Measurements from ENCODE around the gene IL23R. TPM values are rescaled to one million over a fixed set of nuclear protein-coding genes. Genes with fewer than 3 reads are reported as not detected.
"Not testable (repeated sequence)": the region's sequence is repeated elsewhere in the genome, so short reads cannot be mapped to it uniquely, and the experiment has no call there.

Gene IL23R
- total RNA-seq, 1 experiment from 2014 or later, result not detected

DNA sequence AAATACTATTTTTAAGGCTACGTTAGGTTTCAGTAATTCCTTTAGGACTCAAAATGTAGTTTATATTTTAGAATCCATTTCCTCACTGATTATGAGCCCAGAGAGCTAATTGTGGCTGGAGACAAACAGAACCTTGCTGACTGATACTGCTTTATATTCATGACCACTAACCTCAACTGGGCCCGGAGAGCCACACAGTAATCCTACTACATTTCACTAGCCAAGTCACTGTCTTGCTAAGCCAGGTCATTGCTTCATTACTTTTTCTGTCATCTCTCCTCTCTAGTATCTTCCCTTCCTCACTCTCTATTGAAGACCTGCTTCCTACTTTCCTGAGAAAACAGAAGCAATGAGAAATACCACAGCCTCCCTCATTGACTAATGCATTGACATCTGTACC is 24.7 kb downstream of the IL23R start:
- DNase-seq (ENCODE audit: low read depth in 1 of 2, low spot score in 2 of 2), result no peak
- H3K36me3 ChIP-seq, result no peaks in the 10 kb centered on the region
- no peaks in the 10 kb centered on the region for H3K9me3 ChIP-seq (replicated peaks)
- no peaks in the 10 kb centered on the region; the same call in 1 of the 2 replicates for H3K27me3 ChIP-seq (replicated peaks)
- no peaks in the 10 kb centered on the region; the same call in 1 of the 2 replicates for H3K4me1 ChIP-seq (replicated peaks)
- H3K4me3 ChIP-seq, result no peak overlapping the region
- no peak overlapping the region for H3K27ac ChIP-seq

DNA sequence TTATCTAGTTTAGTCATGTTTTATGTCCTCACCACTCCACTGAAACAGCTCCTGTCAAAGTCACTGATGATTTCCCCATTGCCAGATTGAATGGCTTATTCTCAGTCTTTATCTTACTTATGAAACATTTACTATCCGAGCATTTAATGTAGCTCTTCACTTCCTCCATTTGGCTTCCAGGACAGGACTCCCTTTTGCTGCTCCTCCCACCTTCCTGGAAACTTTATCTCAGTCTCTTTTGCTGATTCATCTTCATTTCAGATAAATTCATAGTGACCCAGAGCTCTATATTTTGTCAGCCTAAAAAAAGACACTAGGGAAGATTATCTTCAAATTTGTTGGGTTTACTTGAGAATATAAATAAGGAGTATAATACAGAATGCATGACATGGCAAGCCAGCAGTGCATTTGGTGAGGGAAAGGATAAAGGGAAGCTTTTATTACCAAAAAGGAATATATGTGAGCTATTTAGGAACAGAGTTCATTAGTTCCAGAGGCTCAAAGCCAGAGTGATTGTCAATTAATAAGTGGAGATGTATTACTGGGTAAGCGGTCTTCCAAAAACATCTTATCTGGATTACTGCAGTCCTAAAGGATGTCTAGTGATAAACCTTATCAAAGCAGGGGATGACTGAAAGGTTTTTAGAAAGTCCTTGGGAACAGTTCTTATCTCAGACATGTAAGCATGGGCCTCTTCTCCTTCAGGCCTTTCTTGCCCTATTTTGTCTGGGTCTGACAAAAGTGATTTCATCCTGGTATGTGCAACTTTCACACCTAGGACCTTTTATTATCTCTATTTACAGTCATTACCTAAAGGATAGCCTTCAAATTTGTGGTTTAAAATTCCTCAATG is 25.6 kb downstream of the IL23R start:
- H3K27ac ChIP-seq, result no peak overlapping the region
- no peaks in the 10 kb centered on the region for H3K9me3 ChIP-seq (replicated peaks)
- H3K27me3 ChIP-seq (replicated peaks), result no peaks in the 10 kb centered on the region; the same call in 1 of the 2 replicates
- no peaks in the 10 kb centered on the region for H3K36me3 ChIP-seq
- H3K4me3 ChIP-seq, result no peak overlapping the region
- DNase-seq (ENCODE audit: low read depth in 1 of 2, low spot score in 2 of 2), result no peak
- H3K4me1 ChIP-seq (replicated peaks), result no peaks in the 10 kb centered on the region; the same call in 1 of the 2 replicates

DNA sequence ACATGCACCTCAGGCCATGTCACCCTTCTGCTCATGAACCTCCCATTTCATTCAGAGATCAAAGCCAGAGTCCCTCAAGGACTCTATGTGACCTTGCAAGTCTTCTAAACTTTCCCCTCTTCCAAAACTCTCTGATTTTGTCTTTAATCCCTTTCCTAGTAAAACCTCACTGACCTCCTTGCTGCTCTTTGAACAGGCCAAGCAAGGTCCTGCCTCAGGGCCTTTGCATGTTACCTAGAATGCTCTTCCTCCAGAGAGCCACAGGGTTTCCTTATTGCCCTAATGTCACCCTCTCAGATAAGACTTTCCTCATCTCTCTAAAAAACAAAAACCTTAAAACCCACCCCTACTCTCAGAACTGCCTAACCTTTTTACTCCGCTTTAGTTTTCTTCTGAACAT is 26.6 kb downstream of the IL23R start:
- Histone ChIP-seq H3K36me3 (no peaks in the 10 kb centered on the region), H3K4me1 (replicated peaks) (no peaks in the 10 kb centered on the region; the same call in 1 of the 2 replicates), H3K27ac (no peak overlapping the region), H3K9me3 (replicated peaks) (no peaks in the 10 kb centered on the region), H3K4me3 (no peak overlapping the region), H3K27me3 (replicated peaks) (no peaks in the 10 kb centered on the region; the same call in 1 of the 2 replicates)
- DNase-seq (ENCODE audit: low read depth in 1 of 2, low spot score in 2 of 2), result no peak

DNA sequence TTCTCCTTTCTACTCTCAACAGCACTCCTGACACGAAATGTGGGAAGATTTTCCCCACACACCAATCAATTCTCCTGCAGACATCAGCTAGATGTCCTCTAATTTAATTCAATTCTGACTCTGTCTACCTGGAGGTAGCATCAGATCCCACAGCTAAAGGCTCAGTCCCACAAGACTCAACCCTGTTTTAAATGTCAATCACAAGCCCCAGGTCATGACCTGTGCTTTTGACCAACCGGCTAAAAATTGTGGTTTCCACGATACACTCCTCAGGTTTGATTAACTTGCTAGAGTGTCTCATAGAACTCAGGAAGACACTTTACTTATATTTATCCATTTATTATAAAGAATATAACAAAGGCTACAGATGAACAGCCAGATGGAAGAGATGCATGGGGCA is 27.4 kb downstream of the IL23R start:
- Histone ChIP-seq H3K9me3 (replicated peaks) (no peaks in the 10 kb centered on the region), H3K4me1 (replicated peaks) (no peaks in the 10 kb centered on the region; the same call in 1 of the 2 replicates), H3K27ac (no peak overlapping the region), H3K27me3 (replicated peaks) (no peaks in the 10 kb centered on the region; the same call in 1 of the 2 replicates), H3K36me3 (no peaks in the 10 kb centered on the region), H3K4me3 (no peak overlapping the region)
- no peak for DNase-seq (ENCODE audit: low read depth in 1 of 2, low spot score in 2 of 2)

DNA sequence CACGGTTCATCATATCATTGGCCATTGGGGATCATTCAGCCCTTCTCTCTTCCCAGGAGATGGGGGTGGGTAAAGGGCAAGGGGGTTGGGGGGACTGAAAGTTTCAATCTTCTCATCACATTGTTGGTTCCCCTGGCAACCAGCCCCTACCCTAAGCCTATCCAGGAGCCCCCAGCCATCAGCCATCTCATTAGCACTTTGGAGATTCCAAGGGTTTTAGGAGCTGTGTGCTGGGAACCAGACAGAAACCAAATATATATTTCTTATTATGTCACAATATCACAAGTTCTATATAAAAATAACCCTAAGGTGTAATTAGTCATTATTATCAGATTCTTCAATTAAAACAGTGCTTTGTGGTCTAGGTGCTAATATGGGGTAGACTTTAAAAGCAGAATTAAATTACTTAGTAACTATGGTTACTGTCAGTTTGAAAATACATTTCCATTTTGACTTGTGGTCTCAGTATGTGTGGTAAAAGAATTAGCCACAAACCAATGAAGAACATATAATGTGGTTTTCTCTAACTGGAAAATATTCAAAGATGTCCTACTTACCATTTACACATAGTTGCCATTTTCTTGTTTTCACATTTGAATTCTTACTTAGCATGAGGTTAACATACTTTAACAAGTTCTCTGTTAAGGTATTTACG is 28.1 kb downstream of the IL23R start:
- DNase-seq (ENCODE audit: low read depth in 1 of 2, low spot score in 2 of 2), result no peak
- no peak overlapping the region for H3K27ac ChIP-seq
- H3K9me3 ChIP-seq (replicated peaks), result no peaks in the 10 kb centered on the region

DNA sequence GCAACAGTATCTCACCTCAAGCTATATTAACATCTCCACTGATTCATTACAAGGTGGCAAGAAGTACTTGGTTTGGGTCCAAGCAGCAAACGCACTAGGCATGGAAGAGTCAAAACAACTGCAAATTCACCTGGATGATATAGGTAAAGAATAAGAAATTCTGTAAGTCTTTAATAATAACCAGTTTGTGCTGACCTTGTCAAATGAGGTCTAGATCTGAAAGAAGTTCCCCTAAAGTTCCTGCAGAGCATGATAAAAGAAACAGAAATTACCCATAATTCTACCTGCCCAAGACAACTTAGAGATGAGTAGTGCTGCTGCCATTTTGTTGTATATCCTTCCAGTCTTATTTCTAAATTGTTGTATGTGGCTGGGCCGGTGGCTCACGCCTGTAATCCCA is 34.5 kb downstream of the IL23R start:
- no peaks in the 10 kb centered on the region for H3K27me3 ChIP-seq (replicated peaks)
- H3K36me3 ChIP-seq, result no peaks in the 10 kb centered on the region
- H3K4me3 ChIP-seq, result no peak overlapping the region
- H3K27ac ChIP-seq, result no peak overlapping the region
- no peaks in the 10 kb centered on the region for H3K9me3 ChIP-seq (replicated peaks)
- H3K4me1 ChIP-seq (replicated peaks), result no peaks in the 10 kb centered on the region
- DNase-seq (ENCODE audit: low read depth in 1 of 2, low spot score in 2 of 2), result no peak

More for the DNA sequence above, 28.1 kb downstream of the IL23R start:
- no peaks in the 10 kb centered on the region for H3K36me3 ChIP-seq
- H3K4me1 ChIP-seq (replicated peaks), result no peaks in the 10 kb centered on the region; the same call in 1 of the 2 replicates
- no peaks in the 10 kb centered on the region; the same call in 1 of the 2 replicates for H3K27me3 ChIP-seq (replicated peaks)
- no peak overlapping the region for H3K4me3 ChIP-seq

DNA sequence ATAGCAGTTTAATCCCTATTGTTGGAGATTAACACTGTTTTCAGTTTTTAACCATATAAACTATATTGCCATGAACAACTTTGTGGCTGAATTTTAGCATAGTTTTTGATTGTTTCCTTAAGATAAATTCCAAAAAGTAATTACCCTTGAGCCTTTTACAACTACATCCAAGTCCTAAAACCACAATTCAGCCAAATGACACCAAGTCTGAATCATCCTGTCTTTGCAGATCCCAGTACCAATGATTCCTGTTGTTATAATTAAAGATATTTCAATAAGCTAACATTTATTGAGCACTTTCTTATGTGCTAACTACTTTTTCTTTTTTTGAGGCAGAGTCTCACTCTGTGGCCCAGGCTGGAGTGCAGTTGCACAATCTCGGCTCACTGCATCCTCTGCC is 35.6 kb downstream of the IL23R start:
- Histone ChIP-seq H3K4me3 (no peak overlapping the region), H3K36me3 (no peaks in the 10 kb centered on the region), H3K4me1 (replicated peaks) (no peaks in the 10 kb centered on the region), H3K27ac (no peak overlapping the region), H3K9me3 (replicated peaks) (no peaks in the 10 kb centered on the region), H3K27me3 (replicated peaks) (no peaks in the 10 kb centered on the region)
- no peak for DNase-seq (ENCODE audit: low read depth in 1 of 2, low spot score in 2 of 2)

DNA sequence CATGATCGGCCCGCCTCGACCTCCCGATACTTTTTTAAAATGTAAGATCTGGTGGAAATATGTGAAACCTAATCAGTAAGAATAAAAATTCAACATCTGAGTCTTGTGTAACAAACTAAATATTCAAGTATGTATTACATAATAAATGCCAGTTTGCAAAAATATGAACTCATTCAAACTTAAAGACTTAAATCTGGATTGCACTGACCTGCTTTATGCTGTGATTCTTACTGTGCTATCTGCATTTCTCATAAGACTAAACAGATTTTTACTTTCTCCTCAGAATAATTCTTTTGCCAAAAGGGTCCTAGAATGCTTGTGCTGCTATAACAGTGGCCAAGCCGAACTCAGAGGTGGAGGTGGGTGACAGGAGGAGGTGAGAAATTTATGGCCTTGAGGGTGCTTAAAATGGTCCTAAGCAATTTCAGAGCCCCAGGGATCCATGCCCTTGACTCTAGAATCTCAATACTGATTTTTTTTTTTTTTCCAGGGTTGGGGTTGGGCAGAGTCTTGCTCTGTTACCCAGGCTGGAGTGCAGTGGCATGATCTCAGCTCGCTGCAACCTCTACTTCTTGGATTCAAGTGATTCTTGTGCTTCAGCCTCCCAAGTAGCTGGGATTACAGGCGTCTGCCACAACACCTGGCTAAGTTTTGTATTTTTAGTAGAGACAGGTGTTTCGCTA is 38.2 kb downstream of the IL23R start:
- no peaks in the 10 kb centered on the region for H3K36me3 ChIP-seq
- H3K4me3 ChIP-seq, result no peak overlapping the region
- no peak overlapping the region for H3K27ac ChIP-seq
- DNase-seq (ENCODE audit: low read depth in 1 of 2, low spot score in 2 of 2), result no peak
- H3K9me3 ChIP-seq (replicated peaks), result no peaks in the 10 kb centered on the region
- no peaks in the 10 kb centered on the region for H3K27me3 ChIP-seq (replicated peaks)
- no peaks in the 10 kb centered on the region for H3K4me1 ChIP-seq (replicated peaks)

DNA sequence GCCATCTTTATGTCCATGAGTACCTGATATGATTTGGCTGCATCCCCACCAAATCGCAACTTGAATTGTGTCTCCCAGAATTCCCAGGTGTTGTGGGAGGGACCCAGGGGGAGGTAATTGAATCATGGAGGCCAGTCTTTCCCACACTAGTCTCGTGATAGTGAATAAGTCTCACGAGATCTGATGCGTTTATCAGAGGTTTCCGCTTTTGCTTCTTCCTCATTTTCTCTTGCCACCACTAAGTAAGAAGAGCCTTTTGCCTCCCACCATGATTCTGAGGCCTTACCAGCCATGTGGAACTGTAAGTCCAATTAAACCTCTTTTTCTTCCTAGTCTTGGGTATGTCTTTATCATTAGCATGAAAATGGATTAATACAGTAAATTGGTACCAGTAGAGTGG is 41.1 kb downstream of the IL23R start:
- H3K27me3 ChIP-seq (replicated peaks); H3K4me1 ChIP-seq (replicated peaks); H3K36me3 ChIP-seq; H3K4me3 ChIP-seq; H3K27ac ChIP-seq; H3K9me3 ChIP-seq (replicated peaks); DNase-seq (ENCODE audit: low read depth in 1 of 2, low spot score in 2 of 2): not testable (repeated sequence)

DNA sequence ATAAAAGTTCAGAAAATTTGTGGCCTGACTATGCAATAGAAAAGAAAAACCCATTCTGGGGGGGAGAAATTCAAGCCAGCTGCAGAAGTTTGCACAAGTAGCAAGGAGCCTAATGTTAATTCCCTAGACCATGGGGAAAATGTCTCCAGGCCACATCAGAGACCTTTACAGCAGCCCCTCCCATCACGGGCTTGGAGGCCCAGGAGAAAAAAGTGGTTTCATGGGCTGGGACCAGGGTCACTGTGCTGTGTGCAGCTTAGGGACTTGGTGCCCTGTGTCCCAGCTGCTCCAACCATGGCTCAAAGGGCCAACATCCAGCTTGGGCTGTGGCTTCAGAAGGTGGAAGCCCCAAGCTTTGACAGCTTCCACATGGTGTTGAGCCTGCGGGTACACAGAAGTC is 42.0 kb downstream of the IL23R start:
- Histone ChIP-seq H3K4me1 (replicated peaks) (no peaks in the 10 kb centered on the region), H3K36me3 (no peaks in the 10 kb centered on the region), H3K9me3 (replicated peaks) (no peaks in the 10 kb centered on the region)

DNA sequence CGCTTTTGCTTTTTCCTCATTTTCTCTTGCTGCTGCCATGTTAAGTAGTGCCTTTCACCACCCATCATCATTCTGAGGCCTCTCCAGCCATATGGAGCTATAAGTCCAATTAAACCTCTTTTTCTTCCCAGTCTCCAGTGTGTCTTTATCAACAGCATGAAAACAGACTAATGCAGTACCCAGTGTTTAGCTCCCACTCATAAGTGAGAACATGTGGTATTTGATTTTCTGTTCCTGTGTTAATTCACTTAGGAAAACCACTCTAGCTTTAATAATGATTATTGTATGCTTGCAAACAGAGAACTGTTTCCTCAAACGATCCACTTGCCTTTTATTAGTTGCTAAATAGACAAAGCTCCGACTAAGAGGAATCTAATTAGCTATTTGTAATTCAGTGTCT is 43.3 kb downstream of the IL23R start:
- DNase-seq (ENCODE audit: low read depth in 1 of 2, low spot score in 2 of 2), result no peak
- Histone ChIP-seq H3K9me3 (replicated peaks) (no peaks in the 10 kb centered on the region), H3K27me3 (replicated peaks) (no peaks in the 10 kb centered on the region), H3K4me3 (no peak overlapping the region), H3K36me3 (no peaks in the 10 kb centered on the region), H3K27ac (no peak overlapping the region), H3K4me1 (replicated peaks) (no peaks in the 10 kb centered on the region)

More for the DNA sequence above, 42.0 kb downstream of the IL23R start:
- no peak overlapping the region for H3K4me3 ChIP-seq
- no peak overlapping the region for H3K27ac ChIP-seq
- H3K27me3 ChIP-seq (replicated peaks), result no peaks in the 10 kb centered on the region
- no peak for DNase-seq (ENCODE audit: low read depth in 1 of 2, low spot score in 2 of 2)

DNA sequence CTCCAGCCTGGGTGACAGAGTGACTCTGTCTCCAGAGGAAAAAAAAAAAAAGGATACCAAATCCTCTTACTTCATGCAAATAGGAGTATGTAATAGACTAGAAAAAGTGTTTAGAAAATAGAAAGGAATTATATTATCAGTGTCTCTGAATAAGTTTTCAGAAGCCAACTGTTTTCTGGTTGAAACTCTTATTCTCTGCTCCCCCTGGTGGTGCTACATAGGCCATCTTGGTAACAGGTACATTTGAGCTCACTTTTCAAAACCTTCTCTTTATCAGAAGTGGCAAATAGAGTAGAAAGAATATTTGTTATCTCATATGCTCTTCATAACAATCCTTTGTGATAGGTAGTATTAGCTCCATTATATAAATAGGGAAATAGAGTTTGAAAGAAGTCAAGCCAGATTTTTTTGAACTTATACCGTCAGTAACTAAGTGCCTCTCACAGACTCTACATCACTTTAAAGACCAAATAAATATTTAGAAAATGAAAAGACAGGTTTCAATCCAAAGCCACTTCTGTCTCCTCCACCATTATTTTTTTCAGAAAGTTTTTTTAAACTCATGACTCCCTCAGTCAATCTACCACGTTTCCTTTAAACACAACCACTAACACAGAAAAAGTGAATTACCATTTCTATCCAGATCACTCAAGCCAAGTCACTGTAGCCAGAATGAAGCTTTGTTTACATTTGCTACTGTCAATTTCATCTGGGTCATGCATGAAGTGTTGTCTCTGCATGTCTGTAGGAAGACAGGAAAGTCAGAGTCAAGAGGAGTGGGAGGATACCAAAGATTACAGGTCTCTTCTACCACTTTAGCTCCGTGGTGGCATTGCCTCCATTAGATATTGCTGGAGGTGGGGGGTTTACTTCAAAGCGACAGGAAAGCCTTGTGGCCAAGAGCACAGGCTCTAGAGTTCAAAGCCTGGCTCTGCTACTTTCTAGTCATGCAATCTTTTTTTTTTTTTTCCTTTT is 45.6 kb downstream of the IL23R start:
- no peak overlapping the region for H3K4me3 ChIP-seq
- H3K36me3 ChIP-seq, result no peaks in the 10 kb centered on the region
- no peak overlapping the region for H3K27ac ChIP-seq
- H3K4me1 ChIP-seq (replicated peaks), result no peaks in the 10 kb centered on the region
- no peak for DNase-seq (ENCODE audit: low read depth in 1 of 2, low spot score in 2 of 2)
- H3K27me3 ChIP-seq (replicated peaks), result no peaks in the 10 kb centered on the region
- H3K9me3 ChIP-seq (replicated peaks), result no peaks in the 10 kb centered on the region

DNA sequence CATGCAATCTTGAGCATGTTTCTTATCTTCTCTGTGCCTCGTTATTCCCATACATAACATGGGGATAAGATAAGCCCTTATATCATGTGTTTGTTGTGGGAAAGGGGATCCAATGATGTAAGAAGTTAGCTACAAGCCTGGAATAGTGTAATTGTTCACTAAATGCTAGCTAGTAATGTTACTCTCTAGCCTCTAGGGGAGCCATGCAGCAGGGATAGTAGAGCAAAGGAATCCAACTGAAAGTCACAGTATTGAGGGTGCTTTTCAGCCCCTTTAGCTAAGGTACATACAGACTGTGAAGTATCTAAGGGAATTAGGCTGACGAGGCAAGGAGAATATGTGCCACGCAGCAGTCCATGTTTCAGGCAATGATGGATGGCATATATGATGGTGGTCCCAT is 46.9 kb downstream of the IL23R start:
- H3K9me3 ChIP-seq (replicated peaks), result no peaks in the 10 kb centered on the region
- no peaks in the 10 kb centered on the region for H3K4me1 ChIP-seq (replicated peaks)
- no peak for DNase-seq (ENCODE audit: low read depth in 1 of 2, low spot score in 2 of 2)
- no peak overlapping the region for H3K27ac ChIP-seq
- H3K27me3 ChIP-seq (replicated peaks), result no peaks in the 10 kb centered on the region
- no peaks in the 10 kb centered on the region for H3K36me3 ChIP-seq
- no peak overlapping the region for H3K4me3 ChIP-seq

Data from SJSA1 (cell line).